Aorta (tissue), 5 donors: ENCODE data around the gene USP33. TPM values are rescaled to one million over a fixed set of nuclear protein-coding genes. Genes with fewer than 3 reads are reported as not detected.

Source experiments
- ATAC-seq: fragments of 200-7000 bp; cut with Tn5 transposase; one replicate; pipeline ENCODE4 v1.9.1; 2022; ENCODE audit warnings: moderate library complexity; ENCODE audit not compliant: low FRiP score
- DNase-seq, 2 donors: peaks; one replicate each; pipeline ENCODE4 v3.0.0-alpha.2; 2020
- H3K27ac ChIP-seq, 2 donors: one replicate each; pipeline ENCODE4 v1.5.1; 2013; ENCODE audit warnings: low read length in 2 of 2, mild to moderate bottlenecking in 2 of 2, moderate library complexity in 2 of 2, control low read depth in 1 of 2, inconsistent platforms in 1 of 2, low read depth in 1 of 2
- H3K27me3 ChIP-seq, 2 donors: one replicate each; pipeline ENCODE4 v1.6.1; 2013; ENCODE audit warnings: control low read depth in 1 of 2, low read length in 1 of 2, mild to moderate bottlenecking in 1 of 2, moderate library complexity in 1 of 2; ENCODE audit not compliant: insufficient read depth in 2 of 2, control insufficient read depth in 1 of 2
- H3K36me3 ChIP-seq, 2 donors: one replicate each; pipeline ENCODE4 v1.6.1; 2013; ENCODE audit warnings: control low read depth in 1 of 2, low read length in 1 of 2, mild to moderate bottlenecking in 1 of 2; ENCODE audit not compliant: insufficient read depth in 2 of 2, control insufficient read depth in 1 of 2
- H3K4me1 ChIP-seq, 2 donors: one replicate each; pipeline ENCODE4 v1.6.1; 2013; ENCODE audit warnings: low read length in 2 of 2, control low read depth in 1 of 2, mild to moderate bottlenecking in 1 of 2, moderate library complexity in 1 of 2; ENCODE audit not compliant: insufficient read depth in 2 of 2, control insufficient read depth in 1 of 2
- H3K4me3 ChIP-seq, 2 donors: one replicate each; pipeline ENCODE4 v1.5.1; 2013; ENCODE audit warnings: low read length in 2 of 2, control low read depth in 1 of 2, mild to moderate bottlenecking in 1 of 2
- H3K9me3 ChIP-seq: one replicate; pipeline ENCODE4 v1.6.1; 2013; ENCODE audit warnings: mild to moderate bottlenecking, low read length; ENCODE audit not compliant: control insufficient read depth
- WGBS, 2 donors: extraction: QIAGEN DNeasy Blood & Tissue Kit; methylation state at CpG; one replicate each; pipeline ENCODE4 v1.1.7; 2013; 5-methylcytosine and 5-hydroxymethylcytosine counted together
- intact Hi-C, 2 donors: fragments of 100-400 bp; cut with DNase I; formaldehyde crosslinking; loops; one replicate each; pipeline versions ENCODE4 v1.14.2 to v1.15.0; 2022
- polyA plus RNA-seq, 2 donors: library from polyadenylated mRNA; stranded (reverse); fragments of 200-250 nt; gene quantifications; one replicate each; pipeline ENCODE4 v1.2.3, GENCODE V29; 2013
- total RNA-seq, 2 donors: library from RNA; stranded (reverse); fragmentation: NEBNext Ultra II Directional; extraction: Animal tissue kit (Norgen Biotek cat#: 25700); gene quantifications; one replicate each; pipeline ENCODE4 v1.2.1, GENCODE V29; 2021
- donor health status: healthy with polysubstance abuse.
- donor health status: Bipolar disorder and iron deficiency.
- donor health status: DM: no; HTN: no; CAD: no.
- donor health status: DM: no; HTN: no; CAD: no.
- donor health status: DM: yes; HTN: yes; CAD: no.

USP33 gene
- total and polyA plus RNA-seq, 4 donors, result 18.4 to 74.6 (median 47.4) TPM

DNA sequence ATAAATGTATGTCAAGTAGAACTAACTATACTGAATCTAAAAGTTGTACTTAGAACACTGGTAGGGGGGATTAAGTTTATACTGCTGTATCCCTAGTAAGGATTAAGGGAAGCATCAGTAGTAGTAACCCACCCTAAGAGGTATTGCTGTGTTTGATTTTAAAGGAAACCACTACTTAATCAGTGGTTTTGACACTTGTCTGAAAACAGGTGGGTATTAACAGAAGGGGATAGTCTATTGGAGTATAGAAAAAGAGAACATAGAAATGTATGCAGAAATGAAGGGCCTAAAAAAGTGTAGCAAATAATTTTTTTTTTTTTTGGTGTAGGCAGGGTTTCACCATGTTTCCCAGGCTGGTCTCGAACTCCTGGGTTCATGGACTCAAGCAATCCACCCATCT is 22.0 kb upstream of the USP33 start:
- no peaks in the 10 kb centered on the region for H3K36me3 ChIP-seq
- H3K4me3 ChIP-seq, result no peak overlapping the region
- H3K27me3 ChIP-seq, result no peaks in the 10 kb centered on the region
- H3K9me3 ChIP-seq, result no peaks in the 10 kb centered on the region
- no peak overlapping the region for H3K27ac ChIP-seq
- H3K4me1 ChIP-seq, result no peaks in the 10 kb centered on the region
- WGBS, 2 donors, result 81 to 89% methylated on average over 1 of the region's 1 CpG
- DNase-seq (no peak), ATAC-seq (no peak)
- intact Hi-C loops, result no loop called here

DNA sequence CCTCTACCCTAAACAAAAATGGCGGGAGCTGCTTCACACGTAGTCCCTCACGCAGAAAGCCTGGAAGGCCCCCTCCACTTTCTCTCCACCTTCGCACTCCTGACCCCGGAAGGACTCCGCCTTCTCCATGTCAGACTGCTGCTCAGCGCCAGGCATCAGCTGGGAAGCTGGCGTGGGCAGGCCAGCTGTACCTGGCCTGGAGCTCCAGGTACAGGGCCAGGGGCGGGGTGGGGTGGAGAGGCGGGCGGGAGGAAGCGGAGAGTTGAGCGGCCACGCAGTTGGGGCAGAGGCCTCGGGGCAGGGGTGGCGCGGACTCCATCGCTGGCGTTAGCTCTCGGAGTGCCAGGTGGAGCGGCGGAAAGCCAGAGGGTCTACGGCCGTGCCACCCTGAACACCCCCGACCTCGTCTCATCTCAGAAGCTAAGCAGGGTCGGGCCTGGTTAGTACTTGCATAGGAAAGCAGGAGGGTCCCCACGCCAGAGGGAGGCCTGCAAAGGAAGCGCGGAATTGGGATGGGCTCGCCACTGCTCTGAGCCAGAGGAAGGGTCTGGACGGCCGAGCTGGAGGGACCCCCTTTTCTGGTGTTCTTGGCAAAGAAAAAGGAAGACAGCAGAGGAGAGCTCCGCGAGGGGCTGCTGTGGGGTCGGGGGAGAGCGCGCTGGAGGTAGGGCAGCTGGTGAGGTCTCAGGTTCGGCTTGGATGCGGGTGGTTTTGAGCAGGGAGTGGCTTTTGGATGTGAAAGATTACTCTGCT is 20.1 kb upstream of the USP33 start, which contains the start of gene MIGA1:
TSS of gene MIGA1 (plus strand) at position 121 of the 753 bp plus-strand sequence. CDS start 3,604 bp downstream, outside the sequence.
- peak within 1 kb of the TSS in 1 of 2 donors; percentile 37 for H3K27ac ChIP-seq
- H3K4me1 ChIP-seq, result no peaks in the 10 kb centered on the region
- peak; percentile 95 for ATAC-seq
- peak; percentile 91 to 92 for DNase-seq
- intact Hi-C loops, result loop anchor here in 1 of 2 donors (1.0 kb wide), 1 partner anchor 20 kb away; the partner anchor contains the start of gene USP33
- no peaks in the 10 kb centered on the region for H3K36me3 ChIP-seq
- H3K9me3 ChIP-seq, result no peaks in the 10 kb centered on the region
- peak within 1 kb of the TSS; percentile 54 to 90 for H3K4me3 ChIP-seq
- no peaks in the 10 kb centered on the region for H3K27me3 ChIP-seq
- 0% methylated on average over 40 of the region's 40 CpGs for WGBS, 2 donors

DNA sequence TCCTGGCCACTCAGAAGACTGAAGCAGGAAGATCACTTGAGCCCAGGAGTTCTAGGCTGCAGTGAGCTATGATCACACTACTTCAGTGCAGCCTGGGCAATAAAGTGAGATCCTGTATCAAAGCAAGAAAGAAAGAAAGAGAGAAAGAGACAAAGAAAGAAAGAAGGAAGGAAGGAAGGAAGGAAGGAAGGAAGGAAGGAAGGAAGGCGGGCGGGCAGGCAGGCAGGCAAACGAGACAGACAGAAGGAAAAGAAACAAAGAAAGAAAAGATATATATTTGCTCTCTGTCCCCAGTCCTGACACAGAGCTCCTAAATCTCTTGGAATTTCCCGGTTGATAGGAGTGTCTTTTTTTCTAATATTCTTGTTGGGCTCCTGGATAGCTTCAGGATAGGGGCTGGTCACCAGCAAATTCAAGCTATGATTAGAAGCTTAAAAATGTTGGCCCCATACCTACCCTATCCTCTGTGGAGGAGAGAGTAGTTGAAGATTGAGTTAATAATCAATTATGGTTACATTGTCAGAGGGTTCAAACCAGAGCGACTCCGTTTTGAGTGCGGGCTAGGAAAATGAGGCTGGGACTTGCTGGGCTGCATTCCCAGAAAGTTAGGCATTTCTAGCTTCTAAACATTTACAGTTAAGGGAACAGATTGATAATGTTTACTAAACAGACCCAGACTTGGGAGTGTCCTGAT is 16.5 kb upstream of the USP33 start:
- Histone ChIP-seq H3K27ac (no peak overlapping the region), H3K36me3 (no peaks in the 10 kb centered on the region)
- intact Hi-C loops, result no loop called here

DNA sequence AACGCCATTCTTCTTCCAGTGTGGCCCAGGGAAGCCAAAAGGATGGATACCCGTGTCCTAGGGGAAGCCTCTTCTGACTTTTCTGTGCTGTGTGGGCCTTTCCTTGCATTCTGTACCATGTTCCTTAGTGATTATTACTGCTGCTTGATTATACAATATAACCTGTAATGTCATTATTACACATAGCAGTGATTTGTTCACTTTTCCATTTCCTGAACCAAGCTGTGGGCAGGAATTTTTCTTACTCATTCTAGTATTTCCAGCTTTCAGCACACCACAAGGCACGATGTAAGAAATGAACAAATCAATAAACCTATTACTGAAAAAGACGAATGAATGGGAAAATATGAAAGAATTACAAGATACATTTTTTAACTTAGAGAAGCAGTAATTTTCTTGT is 8.4 kb upstream of the USP33 start:
- intact Hi-C loops, result no loop called here
- Histone ChIP-seq H3K36me3 (no peaks in the 10 kb centered on the region), H3K27ac (no peak overlapping the region), H3K4me3 (no peak overlapping the region), H3K9me3 (no peaks in the 10 kb centered on the region), H3K4me1 (no peaks in the 10 kb centered on the region), H3K27me3 (no peaks in the 10 kb centered on the region)
- DNase-seq (no peak), ATAC-seq (no peak)
- 92% methylated on average over 4 of the region's 4 CpGs for WGBS, 2 donors

More for the DNA sequence above, 16.5 kb upstream of the USP33 start:
- 70% methylated on average over 7 of the region's 7 CpGs for WGBS, 2 donors
- no peak overlapping the region for H3K4me3 ChIP-seq
- no peaks in the 10 kb centered on the region for H3K9me3 ChIP-seq
- no peak for ATAC-seq
- H3K27me3 ChIP-seq, result no peaks in the 10 kb centered on the region
- H3K4me1 ChIP-seq, result no peaks in the 10 kb centered on the region
- DNase-seq, result no peak

DNA sequence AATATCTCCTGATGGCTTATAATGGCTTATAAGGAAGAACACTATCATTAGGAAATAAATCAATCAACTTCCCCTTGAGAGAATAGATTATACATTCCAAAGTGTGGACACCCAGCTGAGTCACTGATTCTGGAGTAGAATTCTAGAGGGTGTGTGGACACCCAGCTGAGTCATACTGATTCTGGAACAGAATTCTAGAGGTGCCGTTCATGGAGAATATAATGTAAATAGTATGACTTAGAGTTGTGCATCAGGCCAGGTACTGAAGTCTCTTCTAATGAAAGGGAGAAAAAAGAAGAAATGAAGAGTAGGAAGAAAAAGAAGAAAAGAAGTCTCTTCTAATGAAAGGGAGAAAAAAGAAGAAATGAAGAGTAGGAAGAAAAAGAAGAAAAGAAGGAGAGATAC is 2.4 kb upstream of the USP33 start:
- Histone ChIP-seq H3K36me3 (no peaks in the 10 kb centered on the region), H3K27me3 (no peaks in the 10 kb centered on the region), H3K4me1 (peaks cover 0 to 2% of the 10 kb centered on the region in 2 donors), H3K9me3 (no peaks in the 10 kb centered on the region), H3K4me3 (no peak overlapping the region), H3K27ac (no peak overlapping the region)
- ATAC-seq, result no peak
- intact Hi-C loops, result no loop called here
- 26 to 33% methylated on average over 1 of the region's 1 CpG for WGBS, 2 donors
- DNase-seq, result no peak

DNA sequence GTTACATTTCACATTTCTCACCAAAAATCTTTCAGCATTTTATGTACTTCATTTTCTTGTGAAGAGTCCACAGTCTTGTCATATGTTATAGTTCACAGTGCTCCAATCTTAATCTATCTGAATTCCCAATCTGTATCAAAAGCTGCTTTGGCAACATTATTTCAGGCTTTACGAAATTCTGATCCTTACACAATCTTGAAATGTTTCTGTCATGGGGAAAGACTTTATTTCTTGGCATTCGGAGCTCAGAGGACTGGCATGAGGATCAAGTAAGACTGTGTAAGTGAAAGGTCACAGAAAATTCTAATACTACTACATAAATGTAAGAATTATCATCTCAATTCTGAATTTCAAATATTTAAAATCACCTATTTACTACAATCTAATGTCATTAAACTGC is 2.0 kb downstream of the USP33 start:
- no peak overlapping the region for H3K4me3 ChIP-seq
- peaks cover 0 to 3% of the 10 kb centered on the region in 2 donors for H3K4me1 ChIP-seq
- ATAC-seq (no peak), DNase-seq (no peak)
- H3K27ac ChIP-seq, result no peak overlapping the region
- 7% methylated on average over 2 of the region's 2 CpGs for WGBS, 2 donors
- no peaks in the 10 kb centered on the region for H3K9me3 ChIP-seq
- H3K36me3 ChIP-seq, result no peaks in the 10 kb centered on the region
- intact Hi-C loops, result no loop called here
- H3K27me3 ChIP-seq, result no peaks in the 10 kb centered on the region

DNA sequence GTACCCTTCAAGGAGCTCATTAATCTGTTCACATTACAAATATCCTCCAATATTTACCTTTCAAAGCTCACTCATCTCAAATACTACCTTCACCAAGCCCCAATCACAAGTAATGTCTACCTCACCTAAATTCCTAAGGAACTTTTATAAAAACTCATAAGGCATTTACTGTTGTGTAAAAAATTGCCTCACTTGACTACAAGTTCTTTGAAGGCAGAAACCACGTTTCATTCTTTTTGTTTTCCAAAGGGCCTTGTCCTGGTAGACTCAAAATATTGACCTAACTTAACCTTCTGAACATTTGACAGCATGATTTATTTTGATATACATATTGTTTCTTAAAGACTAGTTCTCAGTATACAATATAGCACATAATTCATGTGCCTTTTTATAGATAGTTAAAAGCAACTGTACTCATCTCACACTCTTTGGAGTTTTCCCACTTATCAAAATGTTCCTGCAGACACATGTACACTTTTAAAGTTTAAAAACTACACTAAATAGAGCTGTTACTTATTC is 2.5 kb downstream of the USP33 start:
- no peaks in the 10 kb centered on the region for H3K9me3 ChIP-seq
- ATAC-seq (no peak), DNase-seq (no peak)
- WGBS, 2 donors, result 32 to 43% methylated on average over 1 of the region's 1 CpG
- intact Hi-C loops, result no loop called here
- no peaks in the 10 kb centered on the region for H3K36me3 ChIP-seq
- H3K4me1 ChIP-seq, result peaks cover 0 to 3% of the 10 kb centered on the region in 2 donors
- no peaks in the 10 kb centered on the region for H3K27me3 ChIP-seq
- no peak overlapping the region for H3K4me3 ChIP-seq
- no peak overlapping the region for H3K27ac ChIP-seq

DNA sequence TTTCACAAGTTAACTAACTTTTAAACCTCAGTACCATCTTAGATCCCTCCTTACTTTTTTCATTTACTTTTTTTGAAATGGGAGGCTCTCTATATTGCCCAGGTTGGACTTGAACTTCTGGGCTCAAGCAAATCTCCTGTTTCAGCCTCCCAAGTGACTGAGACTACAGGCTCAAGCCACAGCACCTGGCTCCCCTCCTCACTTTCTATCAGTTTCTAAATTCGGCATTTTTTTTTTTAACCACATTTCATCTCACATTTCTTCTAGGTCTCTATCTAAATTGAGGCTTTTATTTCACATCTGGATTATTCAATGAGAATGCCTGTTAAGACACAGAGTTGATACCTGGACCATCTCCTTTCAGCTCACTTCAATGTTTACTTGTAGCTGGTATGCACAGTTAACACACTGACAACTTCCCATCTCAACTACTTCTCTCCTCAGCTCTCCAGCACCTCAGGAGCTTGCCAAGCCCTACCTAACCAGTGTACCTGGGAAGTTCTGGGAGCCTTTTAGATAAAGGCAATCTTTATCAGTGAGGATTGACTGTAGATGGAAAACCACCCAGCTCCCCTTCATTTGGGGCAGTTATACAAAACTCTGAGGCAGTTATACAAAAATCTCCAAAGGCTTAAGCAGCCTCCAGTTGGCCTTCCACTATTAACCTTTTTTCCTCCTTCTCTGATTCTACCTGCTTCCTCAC is 3.4 kb downstream of the USP33 start:
- intact Hi-C loops, result no loop called here
- H3K27me3 ChIP-seq, result no peaks in the 10 kb centered on the region
- no peak overlapping the region for H3K27ac ChIP-seq
- no peak for ATAC-seq
- H3K9me3 ChIP-seq, result no peaks in the 10 kb centered on the region
- whole genome bisulfite sequencing, 2 donors, result 80 to 90% methylated on average over 1 of the region's 1 CpG
- no peak for DNase-seq
- peaks cover 0 to 3% of the 10 kb centered on the region in 2 donors for H3K4me1 ChIP-seq
- no peaks in the 10 kb centered on the region for H3K36me3 ChIP-seq
- H3K4me3 ChIP-seq, result no peak overlapping the region
